A549 (cell line): ENCODE data around the gene SELENOM. TPM values are rescaled to one million over a fixed set of nuclear protein-coding genes. Genes with fewer than 3 reads are reported as not detected.
A peak's percentile ranks its signal among the peaks of the same experiment; 100 is the strongest.

Experiments
- ATAC-seq, 2 experiments: fragments of 200-7000 bp in 1 of 2; fragments of >200 bp in 1 of 2; cut with Nextera tagmentation in 1 of 2; cut with Tn5 transposase in 1 of 2; 3 replicates each; pipeline versions ENCODE4 v1.8.0 to v1.9.1; 2018 to 2020; ENCODE audit warnings: mild to moderate bottlenecking in 1 of 2, moderate library complexity in 1 of 2
- CTCF ChIA-PET: fragments of 300-600 bp; sonication (Branson Sonifier 250); formaldehyde crosslinking; extraction: SDS; loops from one replicate; lab custom pipeline; 2021; ENCODE audit warnings: antibody characterized with exemption, inconsistent platforms; lab: Yijun Ruan, JAX
- POLR2A ChIA-PET: fragments of 350-600 bp; formaldehyde crosslinking; extraction: SDS; loops from one replicate; lab custom pipeline; 2021; ENCODE audit warnings: antibody characterized with exemption, inconsistent platforms; lab: Yijun Ruan, JAX
- DNase-seq, 2 experiments: peaks; one replicate each; pipeline versions ENCODE4 v3.0.0 to v3.0.0-alpha.2; 2011 to 2016; ENCODE audit warnings: low read depth in 1 of 2, low spot score in 1 of 2
- FAIRE-seq: peaks from 2 replicates; lab custom pipeline; 2011; peaks lifted over from hg19 to GRCh38; lab: Jason Lieb, UNC
- H3K27ac ChIP-seq, 2 experiments: fragments of >200 bp; sonication (Bioruptor Twin); formaldehyde crosslinking; 3 replicates each; pipeline ENCODE4 v1.5.1; 2016 to 2017
- H3K4me1 ChIP-seq: fragments of >200 bp; sonication (Bioruptor Twin); formaldehyde crosslinking; 3 replicates; pipeline ENCODE4 v1.6.1; 2016
- H3K4me2 ChIP-seq: fragments of >200 bp; sonication (Bioruptor Twin); formaldehyde crosslinking; 3 replicates; pipeline ENCODE4 v1.6.1; 2016
- H3K4me3 ChIP-seq: fragments of >200 bp; sonication (Bioruptor Twin); formaldehyde crosslinking; 3 replicates; pipeline ENCODE4 v1.5.1; 2016
- H3K9me3 ChIP-seq: fragments of >200 bp; sonication (Bioruptor Twin); formaldehyde crosslinking; 3 replicates; pipeline ENCODE4 v1.6.1; 2016
- ATOH8 ChIP-seq: fragments of 250-450 bp; sonication (Bioruptor Pico); IDR thresholded peaks from 2 replicates; pipeline ENCODE4 v1.5.0; 2020; ENCODE audit warnings: low read depth, mild to moderate bottlenecking, moderate library complexity
- CBX2 ChIP-seq: fragments of 200-600 bp; sonication (generic); IDR thresholded peaks from 2 replicates; pipeline ENCODE4 v1.6.1; 2016; ENCODE audit warnings: low read depth, mild to moderate bottlenecking, borderline replicate concordance
- CBX8 ChIP-seq: fragments of 200-600 bp; sonication (generic); IDR thresholded peaks from 2 replicates; pipeline ENCODE4 v1.6.1; 2016
- CHD2 ChIP-seq: fragments of 150-350 bp; IDR thresholded peaks from 2 replicates; pipeline ENCODE4 v1.6.1; 2014; ENCODE audit warnings: low read length; ENCODE audit not compliant: partially characterized antibody
- CHD4 ChIP-seq: fragments of 200-600 bp; sonication (generic); IDR thresholded peaks from 2 replicates; pipeline ENCODE4 v1.6.1; 2016; ENCODE audit warnings: antibody characterized with exemption, mild to moderate bottlenecking, borderline replicate concordance
- EHMT2 ChIP-seq: fragments of 200-600 bp; sonication (generic); IDR thresholded peaks from 2 replicates; pipeline ENCODE4 v1.6.1; 2016; ENCODE audit warnings: antibody characterized with exemption, low read depth, mild to moderate bottlenecking, moderate library complexity
- ESRRA ChIP-seq: fragments of 150-350 bp; IDR thresholded peaks from 2 replicates; pipeline ENCODE4 v1.6.1; 2014; ENCODE audit warnings: mild to moderate bottlenecking, low read length, borderline replicate concordance
- FOSL2 ChIP-seq, 2 experiments: fragments of 450-650 bp in 1 of 2; fragments of >200 bp in 1 of 2; sonication (Bioruptor Twin) in 1 of 2; formaldehyde crosslinking; IDR thresholded peaks; 2 replicates each; pipeline versions ENCODE4 v1.5.0 to v1.6.1; 2016 to 2020; ENCODE audit warnings: mild to moderate bottlenecking in 1 of 2, moderate library complexity in 1 of 2
- GATA3 ChIP-seq: IDR thresholded peaks from 2 replicates; pipeline ENCODE4 v1.6.1; 2012; ENCODE audit warnings: borderline replicate concordance
- HDAC2 ChIP-seq: fragments of 200-600 bp; sonication (generic); IDR thresholded peaks from 2 replicates; pipeline ENCODE4 v1.6.1; 2016
- HES2 ChIP-seq: fragments of >200 bp; sonication (Bioruptor Twin); formaldehyde crosslinking; IDR thresholded peaks from 2 replicates; pipeline ENCODE4 v1.6.1; 2016
- HMGXB4 ChIP-seq: fragments of 250-450 bp; sonication (Bioruptor Pico); IDR thresholded peaks from 2 replicates; pipeline ENCODE4 v1.5.0; 2021; ENCODE audit warnings: mild to moderate bottlenecking, moderate library complexity, borderline replicate concordance
- HOXA7 ChIP-seq: fragments of 250-450 bp; sonication (Bioruptor Pico); IDR thresholded peaks from 2 replicates; pipeline ENCODE4 v1.5.0; 2020; ENCODE audit warnings: mild to moderate bottlenecking, moderate library complexity
- JUNB ChIP-seq: fragments of >200 bp; sonication (Bioruptor Twin); formaldehyde crosslinking; IDR thresholded peaks from 2 replicates; pipeline ENCODE4 v1.6.1; 2016
- KDM1A ChIP-seq: fragments of 200-600 bp; sonication (generic); IDR thresholded peaks from 2 replicates; pipeline ENCODE4 v1.6.1; 2016; ENCODE audit warnings: low read depth, mild to moderate bottlenecking
- KDM5A ChIP-seq: fragments of 200-600 bp; sonication (generic); IDR thresholded peaks from 2 replicates; pipeline ENCODE4 v1.6.1; 2016; ENCODE audit warnings: antibody characterized with exemption, mild to moderate bottlenecking
- MAFK ChIP-seq: fragments of 450-650 bp; IDR thresholded peaks from 2 replicates; pipeline ENCODE4 v1.6.1; 2014; ENCODE audit not compliant: partially characterized antibody
- NPAS2 ChIP-seq: fragments of 250-450 bp; sonication (Bioruptor Pico); IDR thresholded peaks from 2 replicates; pipeline ENCODE4 v1.8.0; 2022; ENCODE audit warnings: mild to moderate bottlenecking, moderate library complexity, borderline replicate concordance
- NR3C1 ChIP-seq: fragments of >200 bp; sonication (Bioruptor Twin); formaldehyde crosslinking; IDR thresholded peaks from 3 replicates; pipeline ENCODE4 v1.6.1; 2017
- PBX3 ChIP-seq: IDR thresholded peaks from 2 replicates; pipeline ENCODE4 v1.6.1; 2012
- PHF8 ChIP-seq: fragments of 200-600 bp; sonication (generic); IDR thresholded peaks from 2 replicates; pipeline ENCODE4 v1.6.1; 2016; ENCODE audit warnings: low read depth, mild to moderate bottlenecking, antibody characterized with exemption, moderate library complexity, borderline replicate concordance
- RAD21 ChIP-seq, 2 experiments: fragments of >200 bp in 1 of 2; sonication (Bioruptor Twin) in 1 of 2; formaldehyde crosslinking in 1 of 2; IDR thresholded peaks in 1 of 2; conservative IDR thresholded peaks in 1 of 2; 2 replicates in 1 of 2; 3 replicates in 1 of 2; pipeline ENCODE4 v1.6.1; 2012 to 2018; ENCODE audit warnings: inconsistent platforms in 1 of 2
- TP53 ChIP-seq: fragments of 250-450 bp; sonication (Bioruptor Pico); IDR thresholded peaks from 2 replicates; pipeline ENCODE4 v1.5.0; 2021; ENCODE audit warnings: mild to moderate bottlenecking, moderate library complexity
- ZC3H11A ChIP-seq: fragments of 450-650 bp; IDR thresholded peaks from 2 replicates; pipeline ENCODE4 v1.6.1; 2014; ENCODE audit warnings: antibody characterized with exemption, mild to moderate bottlenecking
- WGBS: methylation state at CpG from one replicate; pipeline ENCODE4 v1.1.6; 2017; ENCODE audit errors: missing lambda C conversion rate; 5-methylcytosine and 5-hydroxymethylcytosine counted together
- polyA plus RNA-seq, 4 experiments: library from polyadenylated mRNA; depleted of rRNA in 3 of 4; stranded (reverse); fragments of >200 nt; fragmentation: RNase III in 1 of 4; extraction: RNeasy Plus Mini Kit Qiagen cat#74134 plus additional on column Dnase treatment in 1 of 4; gene quantifications; 2 replicates in 3 of 4; 3 replicates in 1 of 4; pipeline ENCODE4 v1.2.3, GENCODE V29; 2011 to 2017

The SELENOM gene
- polyA plus RNA-seq, 2 of the 4 experiments (the other 2 are of a cell fraction), result 15.3 to 46.5 TPM

- Histone ChIP-seq H3K9me3 (no peaks in the 10 kb centered on the region), H3K4me3 (no peak overlapping the region), H3K4me2 (no peak overlapping the region), H3K4me1 (no peaks in the 10 kb centered on the region), H3K27ac (no peak overlapping the region)
- ChIA-PET CTCF (interaction anchor here (0.9 to 2.9 kb wide), 4 partner anchors 9 to 59 kb away, joined by 3 to 12 read pairs (median 3); partner anchors contain the start of gene SELENOM), POLR2A (no interaction called here)
- ATAC-seq, result no peak
- FAIRE-seq, result no peak
- no peak for DNase-seq
- no peak for TF ChIP-seq ESRRA
- no peak for TF ChIP-seq RAD21 (conservative IDR thresholded peaks at IDR 0.05 in 1 of 2, IDR thresholded peaks at IDR 0.05 in 1 of 2)
- TF ChIP-seq HES2, result no peak
- no peak for TF ChIP-seq NPAS2 (CRISPR knock-in tag)
- TF ChIP-seq MAFK, result no peak
- TF ChIP-seq HMGXB4 (CRISPR knock-in tag), result no peak
- no peak for TF ChIP-seq GATA3
- TF ChIP-seq ATOH8 (CRISPR knock-in tag), result no peak
- TF ChIP-seq ZC3H11A, result no peak
- no peak for TF ChIP-seq CBX8
- WGBS, result 43% methylated on average over 2 of the region's 2 CpGs
These were observed 34.2 kb upstream of the SELENOM start for GRCh38 chr22:31141551-31141950.

- ATAC-seq (no peak; a peak in 1 of 6 replicates), FAIRE-seq (no peak), DNase-seq (no peak)
- Histone ChIP-seq H3K4me1 (no peaks in the 10 kb centered on the region), H3K9me3 (no peaks in the 10 kb centered on the region), H3K27ac (no peak overlapping the region), H3K4me3 (no peak overlapping the region), H3K4me2 (no peak overlapping the region)
- TF ChIP-seq EHMT2 (no peak), JUNB (no peak), ZC3H11A (no peak), TP53 (CRISPR knock-in tag) (no peak)
- ChIA-PET CTCF (interaction anchor here (1.1 to 2.9 kb wide), 3 partner anchors 33 to 52 kb away, joined by 3 to 12 read pairs (median 4); partner anchors contain the start of gene SELENOM), POLR2A (no interaction called here)
- WGBS, result 60% methylated on average over 3 of the region's 5 CpGs
These were observed 33.4 kb upstream of the SELENOM start for GRCh38 chr22:31140746-31141145.

GRCh38 chr22:31139866-31140716 lies 32.7 kb upstream of the SELENOM start, which contains the start of gene PLA2G3:
PLA2G3 (minus strand) TSS chr22:31140508; CDS start chr22:31140354, 154 bp downstream.
- no peaks in the 10 kb centered on the region for H3K9me3 ChIP-seq
- no peak for DNase-seq
- FAIRE-seq, result no peak
- no peak within 1 kb of the TSS for H3K4me3 ChIP-seq
- H3K27ac ChIP-seq, result no peak within 1 kb of the TSS
- CTCF ChIA-PET, result interaction anchor here (0.6 to 2.9 kb wide), 4 partner anchors 12 to 210 kb away, joined by 3 to 12 read pairs (median 4); partner anchors contain the start of gene SELENOM
- 69% methylated on average over 12 of the region's 24 CpGs for WGBS
- no peaks in the 10 kb centered on the region for H3K4me1 ChIP-seq
- POLR2A ChIA-PET, result no interaction called here
- ATAC-seq, result peak in 1 of 2 experiments; percentile 28; a peak in 2 of 6 replicates
- no peak within 1 kb of the TSS for H3K4me2 ChIP-seq
- TF ChIP-seq HDAC2 (no peak), NR3C1 (no peak), RAD21 (conservative IDR thresholded peaks at IDR 0.05 in 1 of 2, IDR thresholded peaks at IDR 0.05 in 1 of 2) (no peak), FOSL2 (IDR thresholded peaks at IDR 0.05) (no peak), FOSL2 (CRISPR knock-in tag; IDR thresholded peaks at IDR 0.05) (no peak), HOXA7 (CRISPR knock-in tag) (no peak), ZC3H11A (no peak), KDM1A (no peak), PBX3 (no peak), HMGXB4 (CRISPR knock-in tag) (no peak), CHD2 (no peak), CHD4 (no peak), ATOH8 (CRISPR knock-in tag) (no peak), KDM5A (no peak), CBX2 (no peak), PHF8 (no peak)
